HEK293 (cell line): ENCODE results near the gene DGKD.

Source experiments
- CTCF ChIA-PET: fragments of 350-600 bp; formaldehyde crosslinking; extraction: SDS; loops from one replicate; lab custom pipeline; 2021; ENCODE audit warnings: antibody characterized with exemption; lab: Yijun Ruan, JAX
- POLR2A ChIA-PET: fragments of 300-600 bp; formaldehyde crosslinking; extraction: SDS; loops from one replicate; lab custom pipeline; 2020; ENCODE audit warnings: antibody characterized with exemption, inconsistent platforms; lab: Yijun Ruan, JAX
- H3K27ac ChIP-seq: fragments of 200-500 bp; sonication (Bioruptor generic); 2 replicates; pipeline ENCODE4 v1.5.1; 2014; ENCODE audit warnings: low read depth, low read length, control low read depth, inconsistent platforms; ENCODE audit errors: extremely low read depth
- H3K36me3 ChIP-seq, 2 experiments: fragments of 200-500 bp in 1 of 2; sonication (Bioruptor generic) in 1 of 2; 1 replicate in 1 of 2; 2 replicates in 1 of 2; pipeline ENCODE4 v1.5.1; 2014 to 2017; ENCODE audit warnings: inconsistent platforms in 2 of 2, low read length in 2 of 2; ENCODE audit not compliant: control insufficient read depth in 2 of 2, insufficient read depth in 1 of 2
- H3K4me1 ChIP-seq: fragments of 200-500 bp; sonication (Bioruptor generic); 2 replicates; pipeline ENCODE4 v1.5.1; 2014; ENCODE audit warnings: mild to moderate bottlenecking, low read length, inconsistent platforms; ENCODE audit not compliant: control insufficient read depth, insufficient read depth
- H3K4me3 ChIP-seq: 2 replicates; pipeline ENCODE4 v1.5.1; 2011; ENCODE audit warnings: low read depth, mild to moderate bottlenecking, control low read depth, low read length, moderate library complexity
- H3K9me3 ChIP-seq: fragments of 200-500 bp; sonication (Bioruptor generic); 2 replicates; pipeline ENCODE4 v1.5.1; 2014; ENCODE audit warnings: low read depth, low read length, inconsistent platforms; ENCODE audit not compliant: control insufficient read depth, insufficient read depth
- MEIS1 ChIP-seq: sonication (generic); formaldehyde crosslinking; IDR thresholded peaks from 2 replicates; pipeline ENCODE4 v1.8.1; 2022; ENCODE audit warnings: missing genetic modification reagents, mild to moderate bottlenecking, borderline replicate concordance
- RBAK ChIP-seq: fragments of 450-650 bp; formaldehyde crosslinking; IDR thresholded peaks from 2 replicates; pipeline ENCODE4 v1.5.1; 2016; ENCODE audit warnings: missing biosample characterization, missing genetic modification characterization
- WT1 ChIP-seq: fragments of 450-650 bp; formaldehyde crosslinking; IDR thresholded peaks from 2 replicates; pipeline ENCODE4 v1.5.1; 2016; ENCODE audit warnings: missing biosample characterization, missing genetic modification characterization
- ZNF112 ChIP-seq: fragments of 450-650 bp; formaldehyde crosslinking; IDR thresholded peaks from 2 replicates; pipeline ENCODE4 v1.5.0; 2017; ENCODE audit warnings: missing biosample characterization, missing genetic modification characterization
- ZNF132 ChIP-seq: fragments of 450-650 bp; formaldehyde crosslinking; IDR thresholded peaks from 2 replicates; pipeline ENCODE4 v1.5.1; 2017; ENCODE audit warnings: missing biosample characterization, missing genetic modification characterization, borderline replicate concordance
- ZNF175 ChIP-seq: fragments of 450-650 bp; formaldehyde crosslinking; IDR thresholded peaks from 2 replicates; pipeline ENCODE4 v1.5.1; 2016; ENCODE audit warnings: missing biosample characterization, missing genetic modification characterization
- ZNF19 ChIP-seq: fragments of 450-650 bp; formaldehyde crosslinking; IDR thresholded peaks from 2 replicates; pipeline ENCODE4; 2016; ENCODE audit warnings: missing biosample characterization, missing genetic modification characterization, low read depth
- ZNF394 ChIP-seq: fragments of 450-650 bp; formaldehyde crosslinking; IDR thresholded peaks from 2 replicates; pipeline ENCODE4 v1.5.1; 2016; ENCODE audit warnings: missing biosample characterization, missing genetic modification characterization, mild to moderate bottlenecking, moderate library complexity, borderline replicate concordance
- ZNF416 ChIP-seq: fragments of 450-650 bp; formaldehyde crosslinking; IDR thresholded peaks from 2 replicates; pipeline ENCODE4 v1.5.1; 2016; ENCODE audit warnings: missing biosample characterization, missing genetic modification characterization
- ZNF426 ChIP-seq: fragments of 450-650 bp; formaldehyde crosslinking; IDR thresholded peaks from 2 replicates; pipeline ENCODE4 v1.5.1; 2017; ENCODE audit warnings: missing biosample characterization, missing genetic modification characterization, mild to moderate bottlenecking, inconsistent platforms, moderate library complexity
- ZSCAN23 ChIP-seq: fragments of 450-650 bp; formaldehyde crosslinking; IDR thresholded peaks from 2 replicates; pipeline ENCODE4 v1.5.1; 2016; ENCODE audit warnings: missing biosample characterization, missing genetic modification characterization
- TF ChIP-seq, protein P1 (sequence below): fragments of 450-650 bp; formaldehyde crosslinking; IDR thresholded peaks from 2 replicates; pipeline ENCODE4 v1.5.1; 2017; ENCODE audit warnings: missing biosample characterization, missing genetic modification characterization
- TF ChIP-seq, protein P2 (sequence below): fragments of 450-650 bp; formaldehyde crosslinking; IDR thresholded peaks from 2 replicates; pipeline ENCODE4 v1.5.1; 2016; ENCODE audit warnings: missing biosample characterization, missing genetic modification characterization
- TF ChIP-seq, protein P3 (sequence below): fragments of 450-650 bp; formaldehyde crosslinking; optimal IDR thresholded peaks from 2 replicates; pipeline ENCODE3; 2016; ENCODE audit warnings: missing biosample characterization, mild to moderate bottlenecking, missing genetic modification characterization
- TF ChIP-seq, protein P4 (sequence below): fragments of 450-650 bp; formaldehyde crosslinking; IDR thresholded peaks from 2 replicates; pipeline ENCODE4 v1.5.1; 2016; ENCODE audit warnings: missing biosample characterization, missing genetic modification characterization
- TF ChIP-seq, protein P5 (sequence below): fragments of 450-650 bp; formaldehyde crosslinking; IDR thresholded peaks from 2 replicates; pipeline ENCODE4 v1.5.1; 2017; ENCODE audit warnings: missing biosample characterization, missing genetic modification characterization
- TF ChIP-seq, protein P6 (sequence below): fragments of 450-650 bp; formaldehyde crosslinking; IDR thresholded peaks from 2 replicates; pipeline ENCODE4 v1.5.1; 2016; ENCODE audit warnings: missing biosample characterization, missing genetic modification characterization, borderline replicate concordance

The DGKD gene

DNA sequence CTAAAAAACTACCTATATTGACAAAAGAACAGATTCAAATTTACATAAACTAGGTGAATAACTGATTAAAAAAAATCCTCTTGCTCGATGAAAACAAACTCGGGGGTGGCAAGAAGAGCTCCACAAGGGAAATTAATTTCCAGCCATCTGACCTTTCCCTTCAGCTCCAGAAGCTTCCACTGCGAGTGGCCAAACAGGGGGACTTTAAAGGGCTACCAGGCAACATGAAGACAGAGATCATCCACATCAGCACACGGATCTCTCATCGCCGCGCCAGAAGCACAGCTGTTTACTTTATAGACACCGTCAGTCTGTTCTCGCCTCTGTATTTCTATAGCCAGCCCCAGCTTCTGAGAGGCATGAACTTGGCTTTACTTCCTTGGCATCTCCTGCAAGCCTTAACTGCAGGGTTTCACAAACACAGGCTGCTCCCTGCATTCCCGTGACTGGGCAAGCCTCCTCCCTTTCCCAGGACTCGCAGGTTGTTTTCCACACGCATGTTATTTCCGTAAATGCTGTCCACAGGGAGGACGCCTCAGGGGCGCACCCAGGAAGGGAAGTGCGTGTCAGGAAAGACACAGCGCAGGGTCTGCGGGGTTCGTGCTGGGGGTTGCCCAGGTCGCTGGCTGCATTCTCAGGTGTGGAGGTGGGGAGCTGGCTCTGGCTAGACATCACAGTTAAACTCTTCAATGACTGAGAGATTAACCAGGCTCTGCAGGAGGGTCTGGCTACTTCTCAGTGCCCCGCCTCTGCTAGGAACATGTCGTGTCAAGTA lies 127.3 kb downstream of the DGKD start:
- Histone ChIP-seq H3K9me3 (no peaks in the 10 kb centered on the region), H3K4me1 (no peaks in the 10 kb centered on the region), H3K27ac (no peak overlapping the region), H3K36me3 (peaks cover 6 to 96% of the 10 kb centered on the region in 2 experiments; a peak in 2 of 3 replicates), H3K4me3 (no peak overlapping the region)
- POLR2A ChIA-PET: no interaction called here
- TF ChIP-seq, protein P1, sequence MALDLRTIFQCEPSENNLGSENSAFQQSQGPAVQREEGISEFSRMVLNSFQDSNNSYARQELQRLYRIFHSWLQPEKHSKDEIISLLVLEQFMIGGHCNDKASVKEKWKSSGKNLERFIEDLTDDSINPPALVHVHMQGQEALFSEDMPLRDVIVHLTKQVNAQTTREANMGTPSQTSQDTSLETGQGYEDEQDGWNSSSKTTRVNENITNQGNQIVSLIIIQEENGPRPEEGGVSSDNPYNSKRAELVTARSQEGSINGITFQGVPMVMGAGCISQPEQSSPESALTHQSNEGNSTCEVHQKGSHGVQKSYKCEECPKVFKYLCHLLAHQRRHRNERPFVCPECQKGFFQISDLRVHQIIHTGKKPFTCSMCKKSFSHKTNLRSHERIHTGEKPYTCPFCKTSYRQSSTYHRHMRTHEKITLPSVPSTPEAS: no peak
- TF ChIP-seq, protein P2, sequence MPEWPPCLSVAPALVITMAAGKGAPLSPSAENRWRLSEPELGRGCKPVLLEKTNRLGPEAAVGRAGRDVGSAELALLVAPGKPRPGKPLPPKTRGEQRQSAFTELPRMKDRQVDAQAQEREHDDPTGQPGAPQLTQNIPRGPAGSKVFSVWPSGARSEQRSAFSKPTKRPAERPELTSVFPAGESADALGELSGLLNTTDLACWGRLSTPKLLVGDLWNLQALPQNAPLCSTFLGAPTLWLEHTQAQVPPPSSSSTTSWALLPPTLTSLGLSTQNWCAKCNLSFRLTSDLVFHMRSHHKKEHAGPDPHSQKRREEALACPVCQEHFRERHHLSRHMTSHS (tag by site-specific recombination): no peak
- TF ChIP-seq MEIS1 (CRISPR knock-in tag): no peak
- no peak for TF ChIP-seq ZNF416
- TF ChIP-seq ZNF394 (tag by site-specific recombination): no peak
- no peak for TF ChIP-seq ZNF19 (tag by site-specific recombination)
- TF ChIP-seq ZSCAN23: no peak
- no peak for TF ChIP-seq ZNF175
- no peak for TF ChIP-seq ZNF112 (tag by site-specific recombination)
- TF ChIP-seq, protein P3, sequence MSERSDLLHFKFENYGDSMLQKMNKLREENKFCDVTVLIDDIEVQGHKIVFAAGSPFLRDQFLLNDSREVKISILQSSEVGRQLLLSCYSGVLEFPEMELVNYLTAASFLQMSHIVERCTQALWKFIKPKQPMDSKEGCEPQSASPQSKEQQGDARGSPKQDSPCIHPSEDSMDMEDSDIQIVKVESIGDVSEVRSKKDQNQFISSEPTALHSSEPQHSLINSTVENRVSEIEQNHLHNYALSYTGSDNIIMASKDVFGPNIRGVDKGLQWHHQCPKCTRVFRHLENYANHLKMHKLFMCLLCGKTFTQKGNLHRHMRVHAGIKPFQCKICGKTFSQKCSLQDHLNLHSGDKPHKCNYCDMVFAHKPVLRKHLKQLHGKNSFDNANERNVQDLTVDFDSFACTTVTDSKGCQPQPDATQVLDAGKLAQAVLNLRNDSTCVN (tag by site-specific recombination): no peak
- TF ChIP-seq, protein P4, sequence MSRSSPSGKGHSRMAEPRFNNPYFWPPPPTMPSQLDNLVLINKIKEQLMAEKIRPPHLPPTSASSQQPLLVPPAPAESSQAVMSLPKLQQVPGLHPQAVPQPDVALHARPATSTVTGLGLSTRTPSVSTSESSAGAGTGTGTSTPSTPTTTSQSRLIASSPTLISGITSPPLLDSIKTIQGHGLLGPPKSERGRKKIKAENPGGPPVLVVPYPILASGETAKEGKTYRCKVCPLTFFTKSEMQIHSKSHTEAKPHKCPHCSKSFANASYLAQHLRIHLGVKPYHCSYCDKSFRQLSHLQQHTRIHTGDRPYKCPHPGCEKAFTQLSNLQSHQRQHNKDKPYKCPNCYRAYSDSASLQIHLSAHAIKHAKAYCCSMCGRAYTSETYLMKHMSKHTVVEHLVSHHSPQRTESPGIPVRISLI (tag by site-specific recombination): no peak
- TF ChIP-seq ZNF132 (tag by site-specific recombination): no peak
- TF ChIP-seq, protein P5, sequence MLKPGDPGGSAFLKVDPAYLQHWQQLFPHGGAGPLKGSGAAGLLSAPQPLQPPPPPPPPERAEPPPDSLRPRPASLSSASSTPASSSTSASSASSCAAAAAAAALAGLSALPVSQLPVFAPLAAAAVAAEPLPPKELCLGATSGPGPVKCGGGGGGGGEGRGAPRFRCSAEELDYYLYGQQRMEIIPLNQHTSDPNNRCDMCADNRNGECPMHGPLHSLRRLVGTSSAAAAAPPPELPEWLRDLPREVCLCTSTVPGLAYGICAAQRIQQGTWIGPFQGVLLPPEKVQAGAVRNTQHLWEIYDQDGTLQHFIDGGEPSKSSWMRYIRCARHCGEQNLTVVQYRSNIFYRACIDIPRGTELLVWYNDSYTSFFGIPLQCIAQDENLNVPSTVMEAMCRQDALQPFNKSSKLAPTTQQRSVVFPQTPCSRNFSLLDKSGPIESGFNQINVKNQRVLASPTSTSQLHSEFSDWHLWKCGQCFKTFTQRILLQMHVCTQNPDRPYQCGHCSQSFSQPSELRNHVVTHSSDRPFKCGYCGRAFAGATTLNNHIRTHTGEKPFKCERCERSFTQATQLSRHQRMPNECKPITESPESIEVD (tag by site-specific recombination): no peak
- no peak for TF ChIP-seq WT1 (tag by site-specific recombination)
- TF ChIP-seq ZNF426 (tag by site-specific recombination): no peak
- TF ChIP-seq RBAK: no peak
- TF ChIP-seq, protein P6, sequence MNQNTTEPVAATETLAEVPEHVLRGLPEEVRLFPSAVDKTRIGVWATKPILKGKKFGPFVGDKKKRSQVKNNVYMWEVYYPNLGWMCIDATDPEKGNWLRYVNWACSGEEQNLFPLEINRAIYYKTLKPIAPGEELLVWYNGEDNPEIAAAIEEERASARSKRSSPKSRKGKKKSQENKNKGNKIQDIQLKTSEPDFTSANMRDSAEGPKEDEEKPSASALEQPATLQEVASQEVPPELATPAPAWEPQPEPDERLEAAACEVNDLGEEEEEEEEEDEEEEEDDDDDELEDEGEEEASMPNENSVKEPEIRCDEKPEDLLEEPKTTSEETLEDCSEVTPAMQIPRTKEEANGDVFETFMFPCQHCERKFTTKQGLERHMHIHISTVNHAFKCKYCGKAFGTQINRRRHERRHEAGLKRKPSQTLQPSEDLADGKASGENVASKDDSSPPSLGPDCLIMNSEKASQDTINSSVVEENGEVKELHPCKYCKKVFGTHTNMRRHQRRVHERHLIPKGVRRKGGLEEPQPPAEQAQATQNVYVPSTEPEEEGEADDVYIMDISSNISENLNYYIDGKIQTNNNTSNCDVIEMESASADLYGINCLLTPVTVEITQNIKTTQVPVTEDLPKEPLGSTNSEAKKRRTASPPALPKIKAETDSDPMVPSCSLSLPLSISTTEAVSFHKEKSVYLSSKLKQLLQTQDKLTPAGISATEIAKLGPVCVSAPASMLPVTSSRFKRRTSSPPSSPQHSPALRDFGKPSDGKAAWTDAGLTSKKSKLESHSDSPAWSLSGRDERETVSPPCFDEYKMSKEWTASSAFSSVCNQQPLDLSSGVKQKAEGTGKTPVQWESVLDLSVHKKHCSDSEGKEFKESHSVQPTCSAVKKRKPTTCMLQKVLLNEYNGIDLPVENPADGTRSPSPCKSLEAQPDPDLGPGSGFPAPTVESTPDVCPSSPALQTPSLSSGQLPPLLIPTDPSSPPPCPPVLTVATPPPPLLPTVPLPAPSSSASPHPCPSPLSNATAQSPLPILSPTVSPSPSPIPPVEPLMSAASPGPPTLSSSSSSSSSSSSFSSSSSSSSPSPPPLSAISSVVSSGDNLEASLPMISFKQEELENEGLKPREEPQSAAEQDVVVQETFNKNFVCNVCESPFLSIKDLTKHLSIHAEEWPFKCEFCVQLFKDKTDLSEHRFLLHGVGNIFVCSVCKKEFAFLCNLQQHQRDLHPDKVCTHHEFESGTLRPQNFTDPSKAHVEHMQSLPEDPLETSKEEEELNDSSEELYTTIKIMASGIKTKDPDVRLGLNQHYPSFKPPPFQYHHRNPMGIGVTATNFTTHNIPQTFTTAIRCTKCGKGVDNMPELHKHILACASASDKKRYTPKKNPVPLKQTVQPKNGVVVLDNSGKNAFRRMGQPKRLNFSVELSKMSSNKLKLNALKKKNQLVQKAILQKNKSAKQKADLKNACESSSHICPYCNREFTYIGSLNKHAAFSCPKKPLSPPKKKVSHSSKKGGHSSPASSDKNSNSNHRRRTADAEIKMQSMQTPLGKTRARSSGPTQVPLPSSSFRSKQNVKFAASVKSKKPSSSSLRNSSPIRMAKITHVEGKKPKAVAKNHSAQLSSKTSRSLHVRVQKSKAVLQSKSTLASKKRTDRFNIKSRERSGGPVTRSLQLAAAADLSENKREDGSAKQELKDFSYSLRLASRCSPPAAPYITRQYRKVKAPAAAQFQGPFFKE: no peak
- CTCF ChIA-PET: interaction anchor here (0.7 kb wide), 1 partner anchor 809 kb away, joined by 3 read pairs; no protein-coding TSS in a partner anchor
